Posterior cingulate gyrus (tissue), 11 donors: ENCODE measurements around the gene DVL1.
"Not testable (repeated sequence)": the region's sequence is repeated elsewhere in the genome, so short reads cannot be mapped to it uniquely, and the experiment has no call there.

ENCODE experiments used
- DNase-seq, 10 donors: peaks; one replicate each; pipeline versions ENCODE4 v3.0.0 to v3.0.0-alpha.2; 2020 to 2021; ENCODE audit warnings: mixed read lengths in 3 of 10
- intact Hi-C: fragments of 100-400 bp; cut with DNase I; formaldehyde crosslinking; loops from one replicate; pipeline ENCODE4 v1.15.1; 2023

Gene DVL1

GRCh38 chr1:1317420-1317819 is 31.8 kb downstream of the DVL1 start:
- DNase-seq, result no peak
- intact Hi-C loops, result no loop called here

DNA sequence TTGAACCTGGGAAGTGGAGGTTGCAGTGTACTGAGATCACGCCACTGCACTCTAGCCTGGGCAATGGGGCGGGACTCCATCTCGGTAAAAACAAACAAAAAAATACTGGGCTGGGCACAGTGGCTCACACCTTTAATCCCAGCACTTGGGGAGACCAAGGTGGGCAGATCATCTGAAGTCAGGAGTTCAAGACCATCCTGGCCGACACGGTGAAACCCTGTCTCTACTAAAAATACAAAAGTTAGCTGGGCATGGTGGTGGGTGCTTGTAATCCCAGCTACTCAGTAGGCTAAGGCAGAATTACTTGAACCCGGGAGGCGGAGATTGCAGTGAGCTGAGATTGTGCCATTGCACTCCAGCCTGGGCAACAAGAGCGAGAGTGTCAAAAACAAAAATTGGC is 33.0 kb downstream of the DVL1 start:
- DNase-seq, intact Hi-C loops: not testable (repeated sequence)

DNA sequence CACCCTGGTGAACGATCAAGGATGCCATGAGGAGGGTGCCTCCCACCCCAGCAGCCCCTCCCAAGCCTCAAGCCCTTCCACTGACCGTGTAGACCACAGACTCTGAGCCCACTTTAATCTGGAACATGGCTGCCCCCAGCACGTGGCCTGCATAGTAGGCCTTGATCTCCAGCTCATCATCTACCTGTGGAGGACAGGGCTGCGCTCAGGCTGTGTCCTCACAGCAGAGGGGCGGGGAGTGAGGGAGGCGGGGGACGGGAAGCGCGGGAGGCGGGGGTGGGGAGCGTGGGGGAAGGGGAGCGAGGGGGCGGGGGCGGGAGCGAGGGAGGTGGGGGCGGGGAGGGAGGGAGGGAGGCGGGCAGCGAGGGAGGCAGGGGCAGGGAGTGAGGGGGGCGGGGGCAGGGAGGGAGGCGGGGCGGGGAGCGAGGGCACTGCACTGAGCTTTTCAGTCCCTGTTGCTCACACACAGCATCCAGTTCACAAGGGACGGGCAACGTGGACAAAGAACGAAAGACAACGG is 33.7 kb downstream of the DVL1 start:
- intact Hi-C loops, result no loop called here
- no peak for DNase-seq

- intact Hi-C loops, result no loop called here
- DNase-seq, result no peak
These were observed 34.4 kb downstream of the DVL1 start for GRCh38 chr1:1314678-1315335.

GRCh38 chr1:1314237-1314586 is 35.0 kb downstream of the DVL1 start:
- DNase-seq, result no peak
- intact Hi-C loops, result no loop called here

- intact Hi-C loops, result no loop called here
- DNase-seq, result no peak
These were observed 35.5 kb downstream of the DVL1 start for GRCh38 chr1:1313500-1314236.

- no peak for DNase-seq
- intact Hi-C loops, result no loop called here
These were observed 36.5 kb downstream of the DVL1 start for GRCh38 chr1:1312450-1313314.

DNA sequence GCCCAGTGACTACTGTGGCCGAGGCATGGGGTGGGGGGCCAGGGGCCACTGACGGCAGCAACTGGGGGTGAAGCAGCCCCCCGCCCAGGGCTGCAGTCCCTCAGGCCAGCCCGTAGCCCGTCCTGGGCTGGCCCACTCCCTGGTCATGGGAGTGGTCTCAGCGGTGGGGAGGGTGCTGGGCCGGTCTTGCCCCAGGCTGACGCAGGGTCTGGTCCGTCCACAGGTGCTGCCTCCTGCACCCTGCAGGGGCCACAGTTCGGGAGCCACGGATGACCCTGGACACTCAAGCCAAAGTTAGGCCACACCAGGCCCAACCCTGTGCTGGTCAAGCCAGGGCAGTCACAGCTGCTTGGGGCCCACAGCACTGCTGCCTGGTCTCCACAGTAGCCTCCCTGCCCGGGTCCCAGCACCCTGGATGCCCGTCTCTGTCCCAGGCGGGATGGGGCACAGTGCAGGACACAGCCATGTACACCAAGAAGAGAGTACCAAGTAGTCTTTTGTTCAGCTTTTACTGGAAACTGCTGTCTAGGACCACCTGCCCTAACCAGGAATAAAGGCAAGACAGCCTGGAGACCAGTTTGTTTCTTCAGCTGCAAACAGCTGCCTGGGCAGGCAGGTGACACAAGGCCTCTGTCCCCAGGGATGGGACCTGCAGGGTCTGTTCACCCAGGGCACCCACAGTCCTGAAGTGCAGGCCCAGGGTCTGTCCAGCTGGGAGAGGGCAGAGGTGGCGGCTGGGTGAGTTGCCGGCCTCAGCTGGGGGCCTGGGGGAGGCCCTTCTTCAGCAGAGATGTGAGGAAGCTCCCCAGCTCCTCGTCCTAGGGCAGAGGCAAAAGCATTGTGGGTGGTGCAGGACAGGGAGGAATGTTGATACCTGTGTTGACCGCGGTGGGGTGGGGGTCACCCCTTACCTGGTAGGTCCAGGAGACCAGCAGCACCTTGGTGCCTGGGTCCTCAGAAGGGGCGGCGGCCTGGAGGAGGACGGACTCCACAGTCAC is 37.8 kb downstream of the DVL1 start:
- intact Hi-C loops, result no loop called here
- no peak for DNase-seq

GRCh38 chr1:1310476-1311053 is 38.7 kb downstream of the DVL1 start:
- DNase-seq, result no peak
- intact Hi-C loops, result no loop called here

DNA sequence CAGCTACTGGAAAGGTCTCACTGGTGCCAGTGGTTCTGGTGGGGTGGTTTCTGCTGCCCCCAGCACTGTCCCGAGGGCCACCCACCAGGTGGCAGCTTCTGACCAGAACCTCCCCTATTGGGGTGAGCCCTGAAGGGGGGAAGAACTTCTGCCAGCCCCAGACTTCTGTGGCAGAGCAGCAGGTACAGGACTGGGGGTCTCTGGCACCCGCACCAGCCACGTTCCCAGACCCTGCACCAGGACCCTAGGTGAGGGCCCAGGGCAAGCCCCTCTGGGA is 39.2 kb downstream of the DVL1 start:
- intact Hi-C loops, result no loop called here

GRCh38 chr1:1309251-1310108 is 39.7 kb downstream of the DVL1 start:
- intact Hi-C loops, result loop anchor here (2.0 to 5.0 kb wide), 2 partner anchors 15 to 37 kb away; partner anchors contain the start of genes CPTP, INTS11 and UBE2J2
- DNase-seq, result no peak

More for the DNA sequence above, 39.2 kb downstream of the DVL1 start:
- no peak for DNase-seq

DNA sequence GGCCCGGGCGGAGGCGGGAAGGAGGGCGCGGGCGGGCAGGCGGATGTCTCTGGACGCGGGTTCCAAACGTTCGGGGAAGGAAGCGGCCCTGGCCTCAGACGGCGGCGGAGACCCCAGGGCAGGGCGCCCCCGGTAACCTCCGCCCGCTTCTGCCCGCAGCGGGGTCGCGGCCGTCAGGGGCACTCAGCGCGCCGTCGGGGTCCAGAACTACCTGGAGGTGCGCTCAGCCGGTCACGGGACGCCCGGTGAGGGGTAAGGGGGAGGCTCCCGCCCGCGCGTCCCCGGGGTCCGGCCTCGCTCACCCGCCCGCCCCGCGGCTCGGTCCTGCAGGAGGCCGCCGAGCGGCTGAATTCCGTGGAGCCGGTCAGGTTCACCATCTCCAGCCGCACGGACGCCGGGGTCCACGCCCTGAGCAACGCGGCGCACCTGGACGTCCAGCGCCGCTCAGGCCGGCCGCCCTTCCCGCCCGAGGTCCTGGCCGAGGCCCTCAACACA is 40.4 kb downstream of the DVL1 start:
- intact Hi-C loops, result loop anchor here (1.0 to 5.0 kb wide), 3 partner anchors 16 to 40 kb away; partner anchors contain the start of genes CPTP, DVL1, INTS11 and UBE2J2

DNA sequence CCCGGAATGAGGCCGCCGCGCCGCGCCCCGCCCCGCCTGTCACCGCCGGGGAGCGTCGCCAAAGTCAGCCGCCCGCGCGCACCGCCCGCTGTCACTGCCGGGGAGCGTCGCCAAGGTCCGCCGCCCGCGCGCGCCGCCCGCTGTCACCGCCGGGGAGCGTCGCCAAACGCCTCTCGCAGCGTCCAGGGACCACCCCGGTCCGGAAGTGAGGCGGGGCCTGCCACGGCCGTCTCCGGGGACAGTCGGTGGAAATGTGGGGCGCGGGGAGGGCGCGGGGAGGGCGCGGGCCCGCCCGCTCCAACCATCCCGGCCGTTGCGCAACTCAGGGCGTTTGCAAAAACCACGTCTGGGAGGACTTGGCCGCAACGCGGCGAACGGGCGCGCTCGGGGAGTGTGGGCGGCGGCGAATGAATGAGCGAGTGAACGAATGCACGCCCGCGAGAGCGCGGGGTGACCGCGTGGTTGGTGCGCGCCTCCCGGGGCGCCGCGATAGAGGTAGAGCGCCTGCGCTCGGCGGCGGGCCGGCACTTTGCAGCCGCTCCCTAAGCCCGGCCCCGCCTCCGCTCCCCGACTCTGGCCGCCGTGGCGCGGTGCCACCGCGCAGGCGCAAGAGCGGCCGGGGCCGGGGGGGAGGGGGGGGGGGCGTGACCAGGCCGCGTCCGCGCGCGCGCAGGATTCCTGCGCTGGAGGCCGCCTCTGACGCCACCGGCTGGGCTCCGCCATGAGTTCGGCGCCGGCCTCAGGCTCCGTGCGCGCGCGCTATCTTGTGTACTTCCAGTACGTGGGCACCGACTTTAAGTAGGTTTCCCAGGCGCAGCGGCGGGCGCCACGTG is 41.1 kb downstream of the DVL1 start, which contains the start of the genes ACAP3 and PUSL1:
Gene ACAP3 (minus strand): TSS at position 8 of the 833 bp plus-strand sequence. CDS start 115 bp downstream, outside the sequence.
Gene PUSL1 (plus strand): TSS at position 675 of the 833 bp plus-strand sequence. CDS start 47 bp downstream, at position 722.
- intact Hi-C loops, result loop anchor here (1.0 to 5.0 kb wide), 3 partner anchors 17 to 41 kb away; partner anchors contain the start of genes CPTP, DVL1, INTS11 and UBE2J2
- DNase-seq, result peak; percentile 72 to 98 (median 86)

More for the DNA sequence above, 40.4 kb downstream of the DVL1 start:
- DNase-seq, result no peak

- intact Hi-C loops, result loop anchor here (5.0 kb wide), 1 partner anchor 35 kb away; the partner anchor contains the start of gene UBE2J2
- peak in 1 of 10 donors; percentile 46 for DNase-seq
These were observed 41.8 kb downstream of the DVL1 start for GRCh38 chr1:1307261-1307922.

GRCh38 chr1:1306661-1307260 is 42.5 kb downstream of the DVL1 start:
- DNase-seq, result no peak
- intact Hi-C loops, result loop anchor here (5.0 kb wide), 1 partner anchor 34 kb away; the partner anchor contains the start of gene UBE2J2
